SK-N-SH treated with all-trans-retinoic acid at 6 μM for 48 hours (cell line): Measurements from ENCODE around the gene NKD1.

Experiments used
- ARNTL ChIP-seq: fragments of 450-650 bp; formaldehyde crosslinking; IDR thresholded peaks from 2 replicates; pipeline ENCODE4 v1.5.0; 2020; ENCODE audit warnings: low read depth, mild to moderate bottlenecking, moderate library complexity, borderline replicate concordance
- CSDC2 ChIP-seq: fragments of 250-450 bp; sonication (Bioruptor Pico); IDR thresholded peaks from 2 replicates; pipeline ENCODE4 v1.5.0; 2020; ENCODE audit warnings: mild to moderate bottlenecking, moderate library complexity
- GLIS3 ChIP-seq: fragments of 250-450 bp; sonication (Bioruptor Pico); IDR thresholded peaks from 2 replicates; pipeline ENCODE4 v1.5.0; 2020; ENCODE audit warnings: mild to moderate bottlenecking, moderate library complexity
- ISL1 ChIP-seq: fragments of 250-450 bp; sonication (Bioruptor Pico); IDR thresholded peaks from 2 replicates; pipeline ENCODE4 v2.1.2; 2022; ENCODE audit warnings: mild to moderate bottlenecking, moderate library complexity
- OSR1 ChIP-seq: fragments of 250-450 bp; sonication (Bioruptor Pico); IDR thresholded peaks from 2 replicates; pipeline ENCODE4 v1.8.0; 2022; ENCODE audit warnings: moderate library complexity, mild to moderate bottlenecking, inconsistent platforms
- RARB ChIP-seq: fragments of 250-450 bp; sonication (Bioruptor Pico); IDR thresholded peaks from 2 replicates; pipeline ENCODE4 v1.8.0; 2021; ENCODE audit warnings: mild to moderate bottlenecking, moderate library complexity
- TOX ChIP-seq: fragments of 250-450 bp; sonication (Bioruptor Pico); IDR thresholded peaks from 2 replicates; pipeline ENCODE4 v1.8.0; 2021; ENCODE audit warnings: mild to moderate bottlenecking, moderate library complexity, borderline replicate concordance
- ZFP30 ChIP-seq: fragments of 450-650 bp; formaldehyde crosslinking; IDR thresholded peaks from 2 replicates; pipeline ENCODE4 v1.5.0; 2022; ENCODE audit warnings: mild to moderate bottlenecking, moderate library complexity
- ZNF565 ChIP-seq: fragments of 450-650 bp; formaldehyde crosslinking; conservative IDR thresholded peaks from 2 replicates; pipeline ENCODE4 v1.5.0; 2020; ENCODE audit warnings: low read depth, mild to moderate bottlenecking, moderate library complexity
- ZNF70 ChIP-seq: fragments of 450-650 bp; formaldehyde crosslinking; IDR thresholded peaks from 2 replicates; pipeline ENCODE4 v1.5.0; 2020; ENCODE audit warnings: mild to moderate bottlenecking, moderate library complexity
- ZNF8 ChIP-seq: fragments of 450-650 bp; formaldehyde crosslinking; IDR thresholded peaks from 2 replicates; pipeline ENCODE4 v1.5.0; 2020; ENCODE audit warnings: mild to moderate bottlenecking, moderate library complexity
- TF ChIP-seq, protein P1 (sequence below): fragments of 250-450 bp; sonication (Bioruptor Pico); IDR thresholded peaks from 2 replicates; pipeline ENCODE4 v1.5.1; 2021; ENCODE audit warnings: mild to moderate bottlenecking, moderate library complexity
- TF ChIP-seq, protein P2 (sequence below): fragments of 250-450 bp; sonication (Bioruptor Pico); IDR thresholded peaks from 2 replicates; pipeline ENCODE4 v1.8.0; 2020; ENCODE audit warnings: mild to moderate bottlenecking, moderate library complexity, borderline replicate concordance

DNA sequence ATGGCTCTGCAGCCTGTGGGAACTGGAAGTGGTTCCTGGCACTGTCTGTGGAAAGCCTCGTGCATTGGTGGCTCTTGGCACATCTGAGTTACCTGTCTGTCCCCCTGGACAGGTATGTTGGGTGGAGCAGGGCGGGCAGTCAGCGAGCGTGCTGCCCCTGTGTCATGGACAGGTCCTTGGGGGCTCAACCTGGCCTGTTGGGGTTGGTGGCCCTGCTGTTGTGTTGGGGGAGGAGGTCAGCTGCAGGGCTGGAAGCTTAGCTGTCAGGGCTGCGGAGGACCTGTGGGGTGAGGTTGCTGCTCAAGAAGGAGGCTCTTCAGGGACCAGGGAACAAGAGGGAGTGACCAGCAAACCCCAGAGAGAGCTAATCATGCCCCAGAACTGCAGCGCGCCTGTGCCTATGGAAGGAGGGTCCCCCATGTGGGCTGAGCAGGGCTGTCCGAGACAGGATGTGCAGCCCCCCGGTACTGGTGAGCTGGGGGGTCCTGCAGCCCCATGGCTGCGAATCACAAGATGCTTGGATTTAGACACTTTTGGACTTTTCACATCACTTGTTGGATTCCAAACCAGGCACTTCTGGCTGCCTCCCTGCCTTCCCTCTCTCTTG, 7.2 kb downstream of the NKD1 start:
- TF ChIP-seq, protein P1, sequence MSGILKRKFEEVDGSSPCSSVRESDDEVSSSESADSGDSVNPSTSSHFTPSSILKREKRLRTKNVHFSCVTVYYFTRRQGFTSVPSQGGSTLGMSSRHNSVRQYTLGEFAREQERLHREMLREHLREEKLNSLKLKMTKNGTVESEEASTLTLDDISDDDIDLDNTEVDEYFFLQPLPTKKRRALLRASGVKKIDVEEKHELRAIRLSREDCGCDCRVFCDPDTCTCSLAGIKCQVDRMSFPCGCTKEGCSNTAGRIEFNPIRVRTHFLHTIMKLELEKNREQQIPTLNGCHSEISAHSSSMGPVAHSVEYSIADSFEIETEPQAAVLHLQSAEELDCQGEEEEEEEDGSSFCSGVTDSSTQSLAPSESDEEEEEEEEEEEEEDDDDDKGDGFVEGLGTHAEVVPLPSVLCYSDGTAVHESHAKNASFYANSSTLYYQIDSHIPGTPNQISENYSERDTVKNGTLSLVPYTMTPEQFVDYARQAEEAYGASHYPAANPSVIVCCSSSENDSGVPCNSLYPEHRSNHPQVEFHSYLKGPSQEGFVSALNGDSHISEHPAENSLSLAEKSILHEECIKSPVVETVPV (CRISPR knock-in tag) = no peak
- TF ChIP-seq ARNTL (CRISPR knock-in tag) = no peak
- TF ChIP-seq TOX (CRISPR knock-in tag) = no peak
- TF ChIP-seq ZNF70 = no peak
- TF ChIP-seq ZFP30 (CRISPR knock-in tag) = no peak
- TF ChIP-seq ZNF8 (CRISPR knock-in tag) = no peak
- no peak for TF ChIP-seq ZNF565 (CRISPR knock-in tag)
- no peak for TF ChIP-seq RARB (CRISPR knock-in tag)
- no peak for TF ChIP-seq ISL1 (CRISPR knock-in tag)
- TF ChIP-seq, protein P2, sequence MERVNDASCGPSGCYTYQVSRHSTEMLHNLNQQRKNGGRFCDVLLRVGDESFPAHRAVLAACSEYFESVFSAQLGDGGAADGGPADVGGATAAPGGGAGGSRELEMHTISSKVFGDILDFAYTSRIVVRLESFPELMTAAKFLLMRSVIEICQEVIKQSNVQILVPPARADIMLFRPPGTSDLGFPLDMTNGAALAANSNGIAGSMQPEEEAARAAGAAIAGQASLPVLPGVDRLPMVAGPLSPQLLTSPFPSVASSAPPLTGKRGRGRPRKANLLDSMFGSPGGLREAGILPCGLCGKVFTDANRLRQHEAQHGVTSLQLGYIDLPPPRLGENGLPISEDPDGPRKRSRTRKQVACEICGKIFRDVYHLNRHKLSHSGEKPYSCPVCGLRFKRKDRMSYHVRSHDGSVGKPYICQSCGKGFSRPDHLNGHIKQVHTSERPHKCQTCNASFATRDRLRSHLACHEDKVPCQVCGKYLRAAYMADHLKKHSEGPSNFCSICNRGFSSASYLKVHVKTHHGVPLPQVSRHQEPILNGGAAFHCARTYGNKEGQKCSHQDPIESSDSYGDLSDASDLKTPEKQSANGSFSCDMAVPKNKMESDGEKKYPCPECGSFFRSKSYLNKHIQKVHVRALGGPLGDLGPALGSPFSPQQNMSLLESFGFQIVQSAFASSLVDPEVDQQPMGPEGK (CRISPR knock-in tag) = no peak
- TF ChIP-seq OSR1 (CRISPR knock-in tag) = no peak
- no peak for TF ChIP-seq CSDC2 (CRISPR knock-in tag)
- TF ChIP-seq GLIS3 = no peak
